Retinal pigment epithelial cell (primary cell): Measurements from ENCODE around the gene LRRC66.

Experiments used
- DNase-seq: peaks from one replicate; pipeline ENCODE4 v3.0.0-alpha.2; 2010; ENCODE audit warnings: low read depth
- H3K4me3 ChIP-seq: 2 replicates; pipeline ENCODE4 v1.5.1; 2011; ENCODE audit warnings: mild to moderate bottlenecking, low read length, control low read depth, moderate library complexity
- TF ChIP-seq, protein P1 (sequence below): conservative IDR thresholded peaks from 2 replicates; pipeline ENCODE4 v1.5.1; 2011; ENCODE audit warnings: low read depth, low read length, control low read depth, inconsistent platforms

Gene LRRC66

DNA sequence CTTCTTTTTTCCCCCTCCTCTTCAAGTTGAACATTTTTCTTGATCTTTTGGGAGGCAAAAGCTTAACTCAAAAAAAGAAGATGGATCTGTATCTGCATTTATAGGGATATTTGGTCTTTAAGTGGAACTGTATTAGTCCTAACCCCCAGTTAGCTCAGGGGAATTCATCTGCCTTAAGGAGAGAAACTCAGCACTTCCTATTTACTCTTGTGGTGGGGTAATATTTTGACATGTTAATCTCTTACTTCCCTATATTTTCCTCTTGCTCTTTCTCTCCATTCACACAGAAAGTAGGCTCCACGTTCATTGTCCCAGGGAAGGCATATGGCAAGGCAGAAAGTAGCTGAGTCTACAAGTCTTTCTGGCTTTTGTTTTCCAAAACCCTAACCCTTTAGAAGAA, 5.3 kb downstream of the LRRC66 start:
- H3K4me3 ChIP-seq, result no peak overlapping the region
- DNase-seq, result no peak
- TF ChIP-seq, protein P1, sequence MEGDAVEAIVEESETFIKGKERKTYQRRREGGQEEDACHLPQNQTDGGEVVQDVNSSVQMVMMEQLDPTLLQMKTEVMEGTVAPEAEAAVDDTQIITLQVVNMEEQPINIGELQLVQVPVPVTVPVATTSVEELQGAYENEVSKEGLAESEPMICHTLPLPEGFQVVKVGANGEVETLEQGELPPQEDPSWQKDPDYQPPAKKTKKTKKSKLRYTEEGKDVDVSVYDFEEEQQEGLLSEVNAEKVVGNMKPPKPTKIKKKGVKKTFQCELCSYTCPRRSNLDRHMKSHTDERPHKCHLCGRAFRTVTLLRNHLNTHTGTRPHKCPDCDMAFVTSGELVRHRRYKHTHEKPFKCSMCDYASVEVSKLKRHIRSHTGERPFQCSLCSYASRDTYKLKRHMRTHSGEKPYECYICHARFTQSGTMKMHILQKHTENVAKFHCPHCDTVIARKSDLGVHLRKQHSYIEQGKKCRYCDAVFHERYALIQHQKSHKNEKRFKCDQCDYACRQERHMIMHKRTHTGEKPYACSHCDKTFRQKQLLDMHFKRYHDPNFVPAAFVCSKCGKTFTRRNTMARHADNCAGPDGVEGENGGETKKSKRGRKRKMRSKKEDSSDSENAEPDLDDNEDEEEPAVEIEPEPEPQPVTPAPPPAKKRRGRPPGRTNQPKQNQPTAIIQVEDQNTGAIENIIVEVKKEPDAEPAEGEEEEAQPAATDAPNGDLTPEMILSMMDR, result no peak

DNA sequence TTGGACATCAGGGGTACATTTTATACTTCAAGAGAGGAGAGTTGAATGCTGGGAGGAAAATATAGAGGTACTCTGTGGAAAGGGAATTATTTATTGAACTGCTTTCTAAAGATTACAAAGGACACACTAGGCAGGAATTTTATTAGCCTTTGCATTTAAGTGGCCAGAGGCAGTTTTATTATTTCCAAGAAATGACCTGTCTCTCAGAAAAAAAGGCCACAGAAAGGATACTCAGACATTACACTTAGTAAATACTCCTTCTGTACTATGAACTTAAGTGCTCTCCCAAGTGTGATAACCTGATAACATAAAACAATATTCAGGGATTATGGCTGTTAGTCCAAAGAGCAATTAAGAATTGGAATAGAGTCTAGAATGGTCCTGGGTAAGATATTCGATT, 7.5 kb downstream of the LRRC66 start:
- no peak overlapping the region for H3K4me3 ChIP-seq
- TF ChIP-seq, protein P1, result no peak
- no peak for DNase-seq

GRCh38 chr4:52010986-52011385, 9.2 kb downstream of the LRRC66 start:
- TF ChIP-seq, protein P1, result no peak
- no peak for DNase-seq
- H3K4me3 ChIP-seq, result no peak overlapping the region

- no peak overlapping the region for H3K4me3 ChIP-seq
- TF ChIP-seq, protein P1, result no peak
- DNase-seq, result no peak
These were observed 13.3 kb downstream of the LRRC66 start for GRCh38 chr4:52006887-52007286.

GRCh38 chr4:52005604-52006273, 14.4 kb downstream of the LRRC66 start:
- TF ChIP-seq, protein P1, result no peak
- H3K4me3 ChIP-seq, result no peak overlapping the region
- DNase-seq, result no peak

GRCh38 chr4:52004414-52004813, 15.7 kb downstream of the LRRC66 start:
- DNase-seq, result no peak
- TF ChIP-seq, protein P1, result no peak
- no peak overlapping the region for H3K4me3 ChIP-seq

- no peak overlapping the region for H3K4me3 ChIP-seq
- no peak for DNase-seq
- TF ChIP-seq, protein P1, result no peak
These were observed 18.5 kb downstream of the LRRC66 start for GRCh38 chr4:52001616-52002015.
